Kidney tubule cell (primary cell): ENCODE results near the gene EPHA3.

Experiments used
- DNase-seq: peaks from one replicate; pipeline ENCODE4 v3.0.0-alpha.2; 2018; ENCODE audit warnings: low spot score

EPHA3 gene

GRCh38 chr3:89227634-89228033, 120.2 kb downstream of the EPHA3 start:
- DNase-seq = no peak

GRCh38 chr3:89232155-89232554, 124.7 kb downstream of the EPHA3 start:
- no peak for DNase-seq

- no peak for DNase-seq
Measured at GRCh38 chr3:89234620-89235019, 127.2 kb downstream of the EPHA3 start.

- DNase-seq = no peak
Measured at GRCh38 chr3:89238846-89239245, 131.4 kb downstream of the EPHA3 start.

- no peak for DNase-seq
Measured at GRCh38 chr3:89239774-89240173, 132.4 kb downstream of the EPHA3 start.

- DNase-seq = no peak
Measured at GRCh38 chr3:89245612-89246011, 138.2 kb downstream of the EPHA3 start.

GRCh38 chr3:89246326-89246725, 138.9 kb downstream of the EPHA3 start:
- no peak for DNase-seq

- no peak for DNase-seq
Measured at GRCh38 chr3:89250742-89251141, 143.3 kb downstream of the EPHA3 start.

- DNase-seq = no peak
Measured at GRCh38 chr3:89252016-89252415, 144.6 kb downstream of the EPHA3 start.

- no peak for DNase-seq
Measured at GRCh38 chr3:89252860-89253259, 145.4 kb downstream of the EPHA3 start.

GRCh38 chr3:89256395-89256794, 149.0 kb downstream of the EPHA3 start:
- no peak for DNase-seq

GRCh38 chr3:89256882-89257281, 149.5 kb downstream of the EPHA3 start:
- no peak for DNase-seq

- no peak for DNase-seq
Measured at GRCh38 chr3:89260721-89261120, 153.3 kb downstream of the EPHA3 start.

GRCh38 chr3:89261673-89262072, 154.3 kb downstream of the EPHA3 start:
- DNase-seq = no peak

- no peak for DNase-seq
Measured at GRCh38 chr3:89262309-89262929, 155.0 kb downstream of the EPHA3 start.

- DNase-seq = no peak
Measured at GRCh38 chr3:89264037-89264560, 156.7 kb downstream of the EPHA3 start.

- DNase-seq = no peak
Measured at GRCh38 chr3:89266074-89266473, 158.7 kb downstream of the EPHA3 start.

- no peak for DNase-seq
Measured at GRCh38 chr3:89268059-89268458, 160.6 kb downstream of the EPHA3 start.

GRCh38 chr3:89270201-89270600, 162.8 kb downstream of the EPHA3 start:
- DNase-seq = no peak

- no peak for DNase-seq
Measured at GRCh38 chr3:89275001-89275400, 167.6 kb downstream of the EPHA3 start.

GRCh38 chr3:89276116-89276515, 168.7 kb downstream of the EPHA3 start:
- no peak for DNase-seq

- DNase-seq = no peak
Measured at GRCh38 chr3:89278302-89279025, 171.0 kb downstream of the EPHA3 start.

GRCh38 chr3:89280301-89280700, 172.9 kb downstream of the EPHA3 start:
- no peak for DNase-seq
